ENCODE measurements around the gene UBXN11.

DNA sequence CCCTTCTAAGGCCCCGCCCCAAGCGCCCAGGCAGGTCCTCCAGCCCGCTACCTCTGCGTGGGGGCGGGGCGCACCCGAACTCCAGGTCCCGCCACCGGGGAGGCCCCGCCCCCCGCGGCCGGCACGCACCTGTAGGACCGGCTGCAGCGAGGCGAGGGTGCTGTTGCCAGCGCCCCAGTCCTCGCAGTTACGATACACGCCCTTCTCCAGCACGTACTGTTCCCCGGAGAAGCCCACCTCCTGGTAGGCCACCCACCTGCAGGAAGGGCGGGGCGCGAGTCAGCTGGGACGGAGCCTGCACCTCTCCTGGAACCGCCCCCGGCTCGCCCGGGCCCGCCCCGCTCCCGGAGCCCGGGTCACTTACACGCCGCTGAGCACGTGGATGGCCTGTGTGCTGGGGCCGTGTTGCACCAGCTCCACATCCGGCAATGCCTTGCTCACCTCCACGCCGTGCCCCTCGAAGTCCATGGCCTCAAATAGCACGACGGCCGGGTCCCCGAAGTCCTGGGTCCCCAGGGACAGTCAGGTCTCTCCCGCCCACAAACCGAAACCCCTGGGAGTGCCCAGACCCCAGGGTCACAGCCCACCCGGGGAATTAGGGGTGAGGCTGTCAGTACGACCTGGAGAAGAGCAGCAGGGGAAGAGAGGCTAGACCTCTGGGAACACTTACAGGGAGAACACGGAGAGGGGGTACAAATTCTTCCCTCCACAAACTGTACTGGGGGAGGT lies 30.2 kb upstream of the UBXN11 start:
- TF ChIP-seq, protein P1, sequence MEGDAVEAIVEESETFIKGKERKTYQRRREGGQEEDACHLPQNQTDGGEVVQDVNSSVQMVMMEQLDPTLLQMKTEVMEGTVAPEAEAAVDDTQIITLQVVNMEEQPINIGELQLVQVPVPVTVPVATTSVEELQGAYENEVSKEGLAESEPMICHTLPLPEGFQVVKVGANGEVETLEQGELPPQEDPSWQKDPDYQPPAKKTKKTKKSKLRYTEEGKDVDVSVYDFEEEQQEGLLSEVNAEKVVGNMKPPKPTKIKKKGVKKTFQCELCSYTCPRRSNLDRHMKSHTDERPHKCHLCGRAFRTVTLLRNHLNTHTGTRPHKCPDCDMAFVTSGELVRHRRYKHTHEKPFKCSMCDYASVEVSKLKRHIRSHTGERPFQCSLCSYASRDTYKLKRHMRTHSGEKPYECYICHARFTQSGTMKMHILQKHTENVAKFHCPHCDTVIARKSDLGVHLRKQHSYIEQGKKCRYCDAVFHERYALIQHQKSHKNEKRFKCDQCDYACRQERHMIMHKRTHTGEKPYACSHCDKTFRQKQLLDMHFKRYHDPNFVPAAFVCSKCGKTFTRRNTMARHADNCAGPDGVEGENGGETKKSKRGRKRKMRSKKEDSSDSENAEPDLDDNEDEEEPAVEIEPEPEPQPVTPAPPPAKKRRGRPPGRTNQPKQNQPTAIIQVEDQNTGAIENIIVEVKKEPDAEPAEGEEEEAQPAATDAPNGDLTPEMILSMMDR (IDR thresholded peaks at IDR 0.05): no peak
- no peak for TF ChIP-seq POLR2A (IDR thresholded peaks at IDR 0.05)
